Suppressor macrophage treated with lipopolysaccharide for 4 hours (primary cell): ENCODE measurements around the gene NIPA2.
"Not testable (repeated sequence)": the region's sequence is repeated elsewhere in the genome, so short reads cannot be mapped to it uniquely, and the experiment has no call there.

Experiments used
- DNase-seq: peaks from one replicate; pipeline ENCODE4 v3.0.0-alpha.2; 2020

Gene NIPA2

GRCh38 chr15:22838292-22839042 lies at the start of gene NIPA2:
Gene NIPA2 (plus strand): TSS chr15:22838666. CDS start chr15:22851732, 13,066 bp downstream.
- peak; percentile 100 for DNase-seq

- no peak for DNase-seq
These were observed 44.4 kb upstream of the NIPA2 start for GRCh38 chr15:22794063-22794462.

GRCh38 chr15:22794621-22795167 lies 43.8 kb upstream of the NIPA2 start:
- DNase-seq, result no peak

GRCh38 chr15:22795206-22796063 lies 43.0 kb upstream of the NIPA2 start:
- no peak for DNase-seq

- no peak for DNase-seq
These were observed 42.4 kb upstream of the NIPA2 start for GRCh38 chr15:22796079-22796478.

- no peak for DNase-seq
These were observed 38.6 kb upstream of the NIPA2 start for GRCh38 chr15:22799902-22800301.

GRCh38 chr15:22803006-22803405 lies 35.5 kb upstream of the NIPA2 start:
- DNase-seq, result not testable (repeated sequence)

- no peak for DNase-seq
These were observed 32.3 kb upstream of the NIPA2 start for GRCh38 chr15:22806156-22806555.

GRCh38 chr15:22806664-22807063 lies 31.8 kb upstream of the NIPA2 start:
- DNase-seq, result no peak

GRCh38 chr15:22807831-22808230 lies 30.6 kb upstream of the NIPA2 start:
- DNase-seq, result not testable (repeated sequence)

GRCh38 chr15:22808240-22808639 lies 30.2 kb upstream of the NIPA2 start:
- DNase-seq, result no peak

- DNase-seq, result no peak
These were observed 29.6 kb upstream of the NIPA2 start for GRCh38 chr15:22808761-22809280.

- DNase-seq, result no peak
These were observed 28.2 kb upstream of the NIPA2 start for GRCh38 chr15:22810033-22810852.

GRCh38 chr15:22810853-22811338 lies 27.6 kb upstream of the NIPA2 start:
- DNase-seq, result no peak

GRCh38 chr15:22811640-22812039 lies 26.8 kb upstream of the NIPA2 start:
- DNase-seq, result peak; percentile 26

- DNase-seq, result no peak
These were observed 24.6 kb upstream of the NIPA2 start for GRCh38 chr15:22813844-22814243.

GRCh38 chr15:22815766-22816165 lies 22.7 kb upstream of the NIPA2 start:
- DNase-seq, result no peak

- DNase-seq, result no peak
These were observed 18.8 kb upstream of the NIPA2 start for GRCh38 chr15:22819651-22820050.

- DNase-seq, result no peak
These were observed 14.9 kb upstream of the NIPA2 start for GRCh38 chr15:22823495-22824128.

GRCh38 chr15:22827125-22827524 lies 11.3 kb upstream of the NIPA2 start:
- no peak for DNase-seq

GRCh38 chr15:22831473-22831872 lies 7.0 kb upstream of the NIPA2 start:
- DNase-seq, result no peak
